Activated naive CD4-positive, alpha-beta T cell treated with anti-CD3 and anti-CD28 coated beads, Interleukin-2, amount 50 U/mL, for 16 hours (primary cell): ENCODE data around the gene PDGFRA.

Experiments
- DNase-seq: peaks from one replicate; pipeline ENCODE4 v3.0.0-alpha.2; 2020

PDGFRA gene

GRCh38 chr4:54256491-54257486 is 27.7 kb downstream of the PDGFRA start:
- DNase-seq: no peak

GRCh38 chr4:54265366-54265765 is 36.3 kb downstream of the PDGFRA start:
- no peak for DNase-seq

GRCh38 chr4:54268151-54268550 is 39.1 kb downstream of the PDGFRA start:
- no peak for DNase-seq

GRCh38 chr4:54271464-54271863 is 42.4 kb downstream of the PDGFRA start:
- DNase-seq: no peak

GRCh38 chr4:54272051-54272450 is 43.0 kb downstream of the PDGFRA start:
- no peak for DNase-seq

GRCh38 chr4:54274264-54274663 is 45.2 kb downstream of the PDGFRA start:
- DNase-seq: no peak

GRCh38 chr4:54274795-54275665 is 45.9 kb downstream of the PDGFRA start:
- DNase-seq: no peak

GRCh38 chr4:54276641-54277430 is 47.7 kb downstream of the PDGFRA start:
- no peak for DNase-seq

- DNase-seq: no peak
Observed at GRCh38 chr4:54277691-54278090, 48.6 kb downstream of the PDGFRA start.

- DNase-seq: no peak
Observed at GRCh38 chr4:54278216-54278615, 49.1 kb downstream of the PDGFRA start.

GRCh38 chr4:54281054-54281766 is 52.1 kb downstream of the PDGFRA start:
- no peak for DNase-seq

GRCh38 chr4:54282837-54283236 is 53.7 kb downstream of the PDGFRA start:
- no peak for DNase-seq

GRCh38 chr4:54289316-54289715 is 60.2 kb downstream of the PDGFRA start:
- no peak for DNase-seq

GRCh38 chr4:54290980-54291379 is 61.9 kb downstream of the PDGFRA start:
- no peak for DNase-seq

GRCh38 chr4:54296548-54297203 is 67.6 kb downstream of the PDGFRA start:
- DNase-seq: no peak

GRCh38 chr4:54308110-54308509 is 79.0 kb downstream of the PDGFRA start:
- no peak for DNase-seq

- DNase-seq: no peak
Observed at GRCh38 chr4:54315561-54316538, 86.8 kb downstream of the PDGFRA start.

- DNase-seq: no peak
Observed at GRCh38 chr4:54317690-54318089, 88.6 kb downstream of the PDGFRA start.

- no peak for DNase-seq
Observed at GRCh38 chr4:54318904-54319303, 89.8 kb downstream of the PDGFRA start.
